22Rv1 (cell line): ENCODE results near the gene OR13C2.

Experiments used
- CTCF ChIP-seq: fragments of 450-650 bp; IDR thresholded peaks from 2 replicates; pipeline ENCODE4 v1.5.1; 2017; ENCODE audit warnings: mild to moderate bottlenecking
- ZFX ChIP-seq: fragments of 450-650 bp; IDR thresholded peaks from 2 replicates; pipeline ENCODE4 v1.6.1; 2017; ENCODE audit warnings: antibody characterized with exemption, borderline replicate concordance

GRCh38 chr9:104618104-104618503 lies 12.7 kb upstream of the OR13C2 start, which contains the start of gene OR13C9:
- TF ChIP-seq CTCF: no peak
- no peak for TF ChIP-seq ZFX
